ENCODE results near the gene OSER1. TPM values are rescaled to one million over a fixed set of nuclear protein-coding genes. Genes with fewer than 3 reads are reported as not detected.

Gene OSER1
- 10 to 100 TPM; 36.2 to 56.4 (median 43.0) TPM for total RNA-seq

DNA sequence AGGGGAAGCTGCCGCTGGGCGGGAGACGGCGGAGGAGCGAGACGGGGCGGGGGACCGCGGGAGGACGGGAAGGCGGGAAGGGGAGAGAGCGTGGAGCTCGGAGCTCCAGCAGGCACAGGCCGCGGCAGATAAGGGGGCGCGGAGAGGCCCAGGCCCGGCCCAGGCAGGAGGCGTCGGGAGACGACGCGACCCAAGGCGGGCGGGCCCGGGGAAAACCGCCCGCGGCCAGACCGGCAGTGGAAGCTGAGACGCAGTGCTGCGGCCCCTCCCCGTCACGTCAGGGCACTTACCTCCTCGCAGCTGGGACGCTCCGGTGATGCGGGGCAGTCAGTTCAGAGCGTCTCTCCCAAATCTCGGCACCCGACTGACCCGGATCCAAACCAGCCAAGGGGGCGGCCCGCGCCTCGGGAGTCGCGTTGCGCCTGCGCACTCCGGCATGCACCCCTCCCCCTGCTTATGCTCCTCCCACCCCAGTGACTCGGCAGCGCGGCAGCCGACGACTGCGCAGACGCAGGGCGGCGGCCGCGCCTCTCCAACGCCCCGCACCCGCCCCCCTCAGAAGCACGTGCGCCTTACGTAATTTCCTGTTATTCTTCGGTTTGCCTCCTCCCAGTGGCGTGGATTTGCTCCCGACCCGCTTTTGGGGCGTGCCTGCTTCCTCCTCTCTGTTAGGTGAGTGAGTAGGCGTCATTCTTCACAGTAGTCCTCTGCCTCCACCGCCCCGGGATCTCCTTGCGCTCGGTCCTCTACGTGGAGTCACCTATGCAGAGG is at the start of gene OSER1:
Gene OSER1, minus strand, starts transcription at position 366 of the 771 bp plus-strand sequence. CDS start 3,814 bp downstream, outside the sequence.
- DNase-seq = peak; percentile 98
- H3K4me3 ChIP-seq (replicated peaks in 1 of 3) = peak within 1 kb of the TSS; percentile 73 to 83 (median 73)
- H3K4me1 ChIP-seq = peaks cover 27 to 31% of the 10 kb centered on the region in 2 donors
- TF ChIP-seq, protein P1, sequence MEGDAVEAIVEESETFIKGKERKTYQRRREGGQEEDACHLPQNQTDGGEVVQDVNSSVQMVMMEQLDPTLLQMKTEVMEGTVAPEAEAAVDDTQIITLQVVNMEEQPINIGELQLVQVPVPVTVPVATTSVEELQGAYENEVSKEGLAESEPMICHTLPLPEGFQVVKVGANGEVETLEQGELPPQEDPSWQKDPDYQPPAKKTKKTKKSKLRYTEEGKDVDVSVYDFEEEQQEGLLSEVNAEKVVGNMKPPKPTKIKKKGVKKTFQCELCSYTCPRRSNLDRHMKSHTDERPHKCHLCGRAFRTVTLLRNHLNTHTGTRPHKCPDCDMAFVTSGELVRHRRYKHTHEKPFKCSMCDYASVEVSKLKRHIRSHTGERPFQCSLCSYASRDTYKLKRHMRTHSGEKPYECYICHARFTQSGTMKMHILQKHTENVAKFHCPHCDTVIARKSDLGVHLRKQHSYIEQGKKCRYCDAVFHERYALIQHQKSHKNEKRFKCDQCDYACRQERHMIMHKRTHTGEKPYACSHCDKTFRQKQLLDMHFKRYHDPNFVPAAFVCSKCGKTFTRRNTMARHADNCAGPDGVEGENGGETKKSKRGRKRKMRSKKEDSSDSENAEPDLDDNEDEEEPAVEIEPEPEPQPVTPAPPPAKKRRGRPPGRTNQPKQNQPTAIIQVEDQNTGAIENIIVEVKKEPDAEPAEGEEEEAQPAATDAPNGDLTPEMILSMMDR (IDR thresholded peaks at IDR 0.05) = no peak
- peak; percentile 87 to 95 for TF ChIP-seq POLR2A (IDR thresholded peaks at IDR 0.05)
- intact Hi-C loops (cut with DNase I) = loop anchor here (10.0 kb wide), 2 partner anchors 174 to 264 kb away; partner anchors contain the start of gene TTPAL
- H3K27me3 ChIP-seq = no peaks in the 10 kb centered on the region
- WGBS, 2 donors = 1% methylated on average over 54 of the region's 79 CpGs
- no peaks in the 10 kb centered on the region for H3K36me3 ChIP-seq
- no peaks in the 10 kb centered on the region for H3K9me3 ChIP-seq
- H3K27ac ChIP-seq = peak within 1 kb of the TSS; percentile 87 to 95 (median 93)

DNA sequence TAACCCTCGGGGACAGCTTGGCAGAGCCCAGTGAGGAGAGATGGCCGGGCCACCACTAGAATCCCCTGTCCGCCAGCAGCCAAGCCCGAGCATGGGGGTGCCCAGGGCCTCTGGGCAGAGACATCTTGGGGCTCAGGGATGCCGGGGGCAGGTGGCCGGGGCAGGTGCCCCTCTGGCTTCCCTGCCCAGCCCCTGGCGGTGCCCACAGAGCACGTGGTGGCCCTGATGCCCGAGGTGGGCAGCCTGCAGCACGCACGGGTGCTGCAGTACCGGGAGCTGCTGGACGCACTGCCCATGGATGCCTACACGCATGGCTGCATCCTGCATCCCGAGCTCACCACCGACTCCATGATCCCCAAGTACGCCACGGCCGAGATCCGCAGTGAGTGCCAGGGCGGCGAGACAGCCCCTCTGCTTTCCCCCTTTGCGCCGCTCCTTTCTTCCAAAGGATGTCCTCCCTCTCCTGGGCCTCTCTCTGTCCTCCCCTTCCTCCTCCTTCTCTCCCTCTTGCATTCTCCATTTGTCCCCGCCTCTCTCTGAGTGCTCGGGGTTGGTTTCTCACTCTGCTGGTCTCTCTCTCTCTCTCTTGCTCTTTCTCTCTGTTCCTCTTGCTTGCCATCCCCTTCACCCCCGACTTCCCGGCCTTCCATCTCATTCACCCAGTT is 47.8 kb upstream of the OSER1 start:
- intact Hi-C loops (cut with DNase I) = no loop called here
- H3K36me3 ChIP-seq = no peaks in the 10 kb centered on the region
- no peak for DNase-seq
- H3K4me3 ChIP-seq (replicated peaks in 1 of 3) = no peak overlapping the region
- H3K9me3 ChIP-seq = no peaks in the 10 kb centered on the region
- H3K27ac ChIP-seq = no peak overlapping the region
- 84 to 90% methylated on average over 19 to 23 of the region's 28 CpGs for WGBS, 2 donors
- H3K27me3 ChIP-seq = no peaks in the 10 kb centered on the region
- TF ChIP-seq, protein P1 (IDR thresholded peaks at IDR 0.05) = no peak
- TF ChIP-seq POLR2A (IDR thresholded peaks at IDR 0.05) = no peak
- H3K4me1 ChIP-seq = no peaks in the 10 kb centered on the region

DNA sequence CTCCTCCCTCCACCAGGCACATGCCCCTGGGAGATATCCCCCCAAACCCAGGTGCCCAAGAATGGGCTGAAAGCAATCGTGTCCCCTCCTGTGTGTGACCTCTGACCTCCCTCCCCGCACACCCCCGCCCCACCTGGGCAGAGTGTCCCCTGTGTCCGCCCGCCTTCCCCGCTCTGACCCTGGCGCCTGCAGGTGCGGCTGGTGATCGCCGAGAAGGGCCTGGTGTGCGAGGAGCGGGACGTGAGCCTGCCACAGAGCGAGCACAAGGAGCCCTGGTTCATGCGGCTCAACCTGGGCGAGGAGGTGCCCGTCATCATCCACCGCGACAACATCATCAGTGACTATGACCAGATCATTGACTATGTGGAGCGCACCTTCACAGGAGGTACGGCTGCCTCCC is 46.4 kb upstream of the OSER1 start:
- Histone ChIP-seq H3K27me3 (no peaks in the 10 kb centered on the region), H3K27ac (no peak overlapping the region), H3K9me3 (no peaks in the 10 kb centered on the region), H3K36me3 (no peaks in the 10 kb centered on the region), H3K4me3 (replicated peaks in 1 of 3) (no peak overlapping the region), H3K4me1 (no peaks in the 10 kb centered on the region)
- DNase-seq = no peak
- intact Hi-C loops (cut with DNase I) = no loop called here
- TF ChIP-seq, protein P1 (IDR thresholded peaks at IDR 0.05) = no peak
- TF ChIP-seq POLR2A (IDR thresholded peaks at IDR 0.05) = no peak
- 91 to 93% methylated on average over 15 to 20 of the region's 21 CpGs for WGBS, 2 donors

DNA sequence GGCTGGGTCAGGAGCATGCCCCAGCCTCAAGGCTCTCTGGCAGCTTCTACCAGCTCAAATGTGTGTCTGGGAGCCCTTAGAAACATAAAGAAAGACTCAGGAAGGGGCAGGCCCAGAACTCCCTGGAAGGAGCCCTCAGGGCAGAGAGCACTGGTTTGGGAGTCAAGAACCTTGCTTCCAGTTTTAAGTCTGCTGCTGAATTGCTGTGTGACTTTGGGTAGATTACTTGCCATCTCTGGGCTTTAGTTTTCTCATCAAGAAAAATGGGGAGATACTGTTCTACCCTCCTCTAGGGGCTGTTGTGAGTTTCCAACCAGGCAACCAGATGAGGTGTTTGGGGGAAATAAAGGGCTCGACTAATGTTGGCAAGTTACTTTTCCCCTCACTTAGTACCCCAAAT is 45.4 kb upstream of the OSER1 start:
- H3K36me3 ChIP-seq = no peaks in the 10 kb centered on the region
- DNase-seq = no peak
- no peaks in the 10 kb centered on the region for H3K4me1 ChIP-seq
- H3K9me3 ChIP-seq = no peaks in the 10 kb centered on the region
- H3K27ac ChIP-seq = no peak overlapping the region
- no peaks in the 10 kb centered on the region for H3K27me3 ChIP-seq
- no peak for TF ChIP-seq POLR2A (IDR thresholded peaks at IDR 0.05)
- TF ChIP-seq, protein P1 (IDR thresholded peaks at IDR 0.05) = no peak
- 100% methylated on average over 1 of the region's 1 CpG for WGBS, 2 donors
- intact Hi-C loops (cut with DNase I) = no loop called here
- H3K4me3 ChIP-seq (replicated peaks in 1 of 3) = no peak overlapping the region

DNA sequence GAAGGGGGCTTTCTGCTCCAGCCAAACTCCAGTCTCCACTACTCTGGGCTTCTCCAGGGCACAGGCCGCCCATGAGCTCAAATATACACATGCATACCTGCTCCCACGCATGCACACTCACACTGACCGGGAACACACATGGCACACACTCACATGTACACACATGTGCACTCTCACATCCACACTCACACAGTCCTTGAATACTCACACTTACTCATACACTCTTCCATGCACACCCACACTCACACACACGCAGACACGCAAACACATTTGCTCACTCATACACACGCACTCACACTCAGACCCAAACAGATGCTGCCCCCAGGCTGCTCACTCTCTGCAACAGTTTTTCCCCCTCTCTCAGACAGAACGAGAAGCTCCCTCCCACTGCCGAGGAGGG is 43.5 kb upstream of the OSER1 start:
- Histone ChIP-seq H3K9me3 (no peaks in the 10 kb centered on the region), H3K4me1 (no peaks in the 10 kb centered on the region), H3K27ac (no peak overlapping the region), H3K27me3 (no peaks in the 10 kb centered on the region), H3K4me3 (replicated peaks in 1 of 3) (no peak overlapping the region), H3K36me3 (no peaks in the 10 kb centered on the region)
- no peak for DNase-seq
- intact Hi-C loops (cut with DNase I) = no loop called here
- TF ChIP-seq, protein P1 (IDR thresholded peaks at IDR 0.05) = no peak
- no peak for TF ChIP-seq POLR2A (IDR thresholded peaks at IDR 0.05)
- WGBS, 2 donors = 81 to 84% methylated on average over 8 of the region's 8 CpGs
